ENCODE results near the gene TENM3.
"Not testable (repeated sequence)": the region's sequence is repeated elsewhere in the genome, so short reads cannot be mapped to it uniquely, and the experiment has no call there.

Gene TENM3

GRCh38 chr4:182788201-182788600 lies 545.0 kb downstream of the TENM3 start:
- DNase-seq (ENCODE audit: low spot score): no peak

- no peak for DNase-seq (ENCODE audit: low spot score)
Observed at GRCh38 chr4:182789529-182789928, 546.3 kb downstream of the TENM3 start.

GRCh38 chr4:182795446-182796238 lies 552.4 kb downstream of the TENM3 start:
- no peak for DNase-seq (ENCODE audit: low spot score)

- DNase-seq (ENCODE audit: low spot score): no peak
Observed at GRCh38 chr4:182799515-182800215, 556.5 kb downstream of the TENM3 start.

- DNase-seq (ENCODE audit: low spot score): no peak
Observed at GRCh38 chr4:182800216-182800515, 557.0 kb downstream of the TENM3 start.

- no peak for DNase-seq (ENCODE audit: low spot score)
Observed at GRCh38 chr4:182801636-182802035, 558.4 kb downstream of the TENM3 start.

- no peak for DNase-seq (ENCODE audit: low spot score)
Observed at GRCh38 chr4:182802621-182803020, 559.4 kb downstream of the TENM3 start.

GRCh38 chr4:182803235-182803634 lies 560.0 kb downstream of the TENM3 start:
- no peak for DNase-seq (ENCODE audit: low spot score)

GRCh38 chr4:182804131-182804530 lies 560.9 kb downstream of the TENM3 start:
- no peak for DNase-seq (ENCODE audit: low spot score)

GRCh38 chr4:182805321-182805720 lies 562.1 kb downstream of the TENM3 start:
- no peak for DNase-seq (ENCODE audit: low spot score)

- no peak for DNase-seq (ENCODE audit: low spot score)
Observed at GRCh38 chr4:182805750-182806149, 562.5 kb downstream of the TENM3 start.

GRCh38 chr4:182806259-182807252 lies 563.4 kb downstream of the TENM3 start:
- DNase-seq (ENCODE audit: low spot score): peak; percentile 47

GRCh38 chr4:182807346-182807745 lies 564.1 kb downstream of the TENM3 start:
- no peak for DNase-seq (ENCODE audit: low spot score)

- DNase-seq (ENCODE audit: low spot score): no peak
Observed at GRCh38 chr4:182807767-182808548, 564.8 kb downstream of the TENM3 start.

GRCh38 chr4:182808673-182809416 lies 565.6 kb downstream of the TENM3 start:
- DNase-seq (ENCODE audit: low spot score): no peak

- DNase-seq (ENCODE audit: low spot score): no peak
Observed at GRCh38 chr4:182809417-182810102, 566.4 kb downstream of the TENM3 start.

- no peak for DNase-seq (ENCODE audit: low spot score)
Observed at GRCh38 chr4:182810103-182810615, 567.0 kb downstream of the TENM3 start.

- no peak for DNase-seq (ENCODE audit: low spot score)
Observed at GRCh38 chr4:182812916-182813315, 569.7 kb downstream of the TENM3 start.

- not testable (repeated sequence) for DNase-seq (ENCODE audit: low spot score)
Observed at GRCh38 chr4:182814065-182814464, 570.9 kb downstream of the TENM3 start.

Measured in HuH-7 (cell line).